Loucy (cell line): ENCODE measurements around the gene CTPS2.
A peak's percentile ranks its signal among the peaks of the same experiment; 100 is the strongest.

Experiments
- H2AFZ ChIP-seq: fragments of 200-600 bp; sonication (generic); 2 replicates; pipeline ENCODE4 v1.6.0; 2016; ENCODE audit warnings: antibody characterized with exemption, mild to moderate bottlenecking, low read length, moderate library complexity
- H3F3A ChIP-seq: fragments of 200-600 bp; 2 replicates; pipeline ENCODE4 v1.6.0; 2016; ENCODE audit warnings: antibody characterized with exemption, low read depth, mild to moderate bottlenecking
- H3K27me3 ChIP-seq: fragments of 200-600 bp; sonication (generic); 2 replicates; pipeline ENCODE4 v1.6.1; 2014; ENCODE audit warnings: low read length, mild to moderate bottlenecking; ENCODE audit not compliant: insufficient read depth, poor library complexity, severe bottlenecking
- H3K36me3 ChIP-seq: fragments of 200-600 bp; sonication (generic); 2 replicates; pipeline ENCODE4 v1.6.1; 2016; ENCODE audit warnings: low read length; ENCODE audit not compliant: insufficient read depth
- H3K4me1 ChIP-seq: fragments of 200-600 bp; sonication (generic); 2 replicates; pipeline ENCODE4 v1.5.1; 2014; ENCODE audit warnings: low read length, mild to moderate bottlenecking; ENCODE audit not compliant: insufficient read depth, poor library complexity, severe bottlenecking
- H3K4me2 ChIP-seq: fragments of 200-600 bp; sonication (generic); 2 replicates; pipeline ENCODE4 v1.6.0; 2014; ENCODE audit warnings: antibody characterized with exemption, low read length, low read depth, mild to moderate bottlenecking; ENCODE audit not compliant: poor library complexity, severe bottlenecking
- H3K4me3 ChIP-seq: fragments of 200-600 bp; sonication (generic); 2 replicates; pipeline ENCODE4 v1.5.1; 2014; ENCODE audit warnings: low read length, mild to moderate bottlenecking, mixed read lengths; ENCODE audit not compliant: poor library complexity, severe bottlenecking
- H3K79me2 ChIP-seq: fragments of 200-600 bp; sonication (generic); 2 replicates; pipeline ENCODE4 v1.6.1; 2014; ENCODE audit warnings: low read length; ENCODE audit not compliant: insufficient read depth
- H3K9ac ChIP-seq: fragments of 200-600 bp; sonication (generic); 2 replicates; pipeline ENCODE4 v1.6.0; 2014; ENCODE audit warnings: mild to moderate bottlenecking, low read depth, low read length, moderate library complexity; ENCODE audit not compliant: poor library complexity, severe bottlenecking
- H3K9me2 ChIP-seq: fragments of 200-600 bp; sonication (generic); replicated peaks from 2 replicates; pipeline ENCODE4 v1.6.1; 2016; ENCODE audit warnings: low read depth, low read length, mixed read lengths
- H3K9me3 ChIP-seq: fragments of 200-600 bp; sonication (generic); 2 replicates; pipeline ENCODE4 v1.6.1; 2014; ENCODE audit warnings: mild to moderate bottlenecking, antibody characterized with exemption, low read length, low read depth; ENCODE audit not compliant: insufficient read depth
- H4K20me1 ChIP-seq: fragments of 200-600 bp; sonication (generic); 2 replicates; pipeline ENCODE4 v1.6.0; 2014; ENCODE audit warnings: antibody characterized with exemption, low read length, mild to moderate bottlenecking; ENCODE audit not compliant: insufficient read depth, poor library complexity, severe bottlenecking
- EZH2phosphoT487 ChIP-seq: fragments of 200-600 bp; IDR thresholded peaks from 2 replicates; pipeline ENCODE4 v1.6.1; 2018; ENCODE audit warnings: antibody characterized with exemption, mild to moderate bottlenecking, moderate library complexity, borderline replicate concordance
- TF ChIP-seq, protein P1 (sequence below): fragments of 200-600 bp; sonication (generic); conservative IDR thresholded peaks from 2 replicates; pipeline ENCODE4 v1.5.1; 2014; ENCODE audit warnings: mild to moderate bottlenecking, antibody characterized with exemption, low read length

Gene CTPS2

DNA sequence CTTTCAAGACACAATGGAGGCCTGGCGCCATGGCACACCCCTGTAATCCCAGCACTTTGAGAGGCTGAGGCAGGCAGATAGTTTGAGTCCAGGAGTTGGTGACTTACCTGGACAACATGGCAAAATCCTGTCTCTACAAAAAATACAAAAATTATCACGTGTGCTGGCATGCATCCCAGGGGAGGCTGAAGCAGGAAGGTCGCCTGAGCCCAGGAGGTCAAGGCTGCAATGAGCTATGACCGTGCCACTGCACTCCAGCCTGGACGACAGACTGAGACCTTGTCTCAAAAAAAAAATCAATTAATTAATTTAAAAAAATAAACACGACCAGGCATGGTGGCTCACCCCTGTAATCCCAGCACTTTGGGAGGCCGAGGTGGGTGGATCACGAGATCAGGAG lies 2.0 kb upstream of the CTPS2 start:
- Histone ChIP-seq H3K36me3 (no peaks in the 10 kb centered on the region), H3F3A (no peaks in the 10 kb centered on the region), H3K27me3 (no peaks in the 10 kb centered on the region), H2AFZ (no peak overlapping the region), H3K9ac (no peak overlapping the region), H3K9me3 (no peaks in the 10 kb centered on the region), H3K4me1 (peaks cover 13% of the 10 kb centered on the region), H4K20me1 (no peaks in the 10 kb centered on the region), H3K9me2 (no peaks in the 10 kb centered on the region), H3K4me2 (no peak overlapping the region), H3K79me2 (peaks cover 22% of the 10 kb centered on the region; the same call in 1 of the 2 replicates), H3K4me3 (no peak overlapping the region)
- TF ChIP-seq EZH2phosphoT487, result no peak
- TF ChIP-seq, protein P1, sequence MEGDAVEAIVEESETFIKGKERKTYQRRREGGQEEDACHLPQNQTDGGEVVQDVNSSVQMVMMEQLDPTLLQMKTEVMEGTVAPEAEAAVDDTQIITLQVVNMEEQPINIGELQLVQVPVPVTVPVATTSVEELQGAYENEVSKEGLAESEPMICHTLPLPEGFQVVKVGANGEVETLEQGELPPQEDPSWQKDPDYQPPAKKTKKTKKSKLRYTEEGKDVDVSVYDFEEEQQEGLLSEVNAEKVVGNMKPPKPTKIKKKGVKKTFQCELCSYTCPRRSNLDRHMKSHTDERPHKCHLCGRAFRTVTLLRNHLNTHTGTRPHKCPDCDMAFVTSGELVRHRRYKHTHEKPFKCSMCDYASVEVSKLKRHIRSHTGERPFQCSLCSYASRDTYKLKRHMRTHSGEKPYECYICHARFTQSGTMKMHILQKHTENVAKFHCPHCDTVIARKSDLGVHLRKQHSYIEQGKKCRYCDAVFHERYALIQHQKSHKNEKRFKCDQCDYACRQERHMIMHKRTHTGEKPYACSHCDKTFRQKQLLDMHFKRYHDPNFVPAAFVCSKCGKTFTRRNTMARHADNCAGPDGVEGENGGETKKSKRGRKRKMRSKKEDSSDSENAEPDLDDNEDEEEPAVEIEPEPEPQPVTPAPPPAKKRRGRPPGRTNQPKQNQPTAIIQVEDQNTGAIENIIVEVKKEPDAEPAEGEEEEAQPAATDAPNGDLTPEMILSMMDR, result no peak

DNA sequence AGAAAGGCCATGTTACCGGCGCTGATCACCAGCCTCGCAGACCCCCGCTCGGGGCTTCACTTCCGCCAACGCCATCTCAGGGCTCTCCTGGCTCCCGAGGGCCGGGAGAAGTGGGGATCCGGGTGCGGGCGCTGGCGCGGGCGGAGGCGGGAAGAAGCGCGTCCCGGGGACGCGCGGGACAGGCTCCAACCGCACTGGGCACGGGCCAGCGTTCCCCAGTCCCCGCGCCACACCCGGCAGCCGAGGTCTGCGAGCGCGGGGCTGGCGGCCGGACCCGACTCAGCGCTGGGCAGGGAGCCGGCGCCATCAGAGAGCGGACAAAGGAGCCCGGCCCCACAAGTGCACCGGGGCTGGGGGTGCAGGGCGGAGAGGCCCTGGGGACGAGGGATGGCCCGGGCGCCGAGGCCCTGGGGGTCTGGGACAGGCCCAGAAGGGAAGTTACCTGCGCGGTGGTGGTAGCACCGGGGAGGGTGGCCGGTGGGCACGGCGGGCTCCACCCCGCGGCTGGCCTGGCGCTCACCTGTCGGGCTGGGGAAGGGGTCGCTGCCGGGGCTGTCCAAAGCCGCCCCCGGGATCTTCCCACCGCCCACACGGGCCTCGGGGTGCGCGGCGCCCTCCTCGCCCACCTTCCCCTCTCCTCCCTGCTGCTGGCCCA lies 449 bp downstream of the CTPS2 start:
- Histone ChIP-seq H3K4me2 (peak overlapping the region; percentile 84), H3K4me1 (peaks cover 7% of the 10 kb centered on the region), H3K79me2 (peaks cover 22% of the 10 kb centered on the region; the same call in 1 of the 2 replicates), H3K4me3 (peak overlapping the region; percentile 90), H3K36me3 (no peaks in the 10 kb centered on the region), H3F3A (no peaks in the 10 kb centered on the region), H3K27me3 (no peaks in the 10 kb centered on the region), H3K9ac (peak overlapping the region; percentile 90), H3K9me2 (no peaks in the 10 kb centered on the region), H2AFZ (peak overlapping the region; percentile 97), H3K9me3 (no peaks in the 10 kb centered on the region), H4K20me1 (no peaks in the 10 kb centered on the region)
- no peak for TF ChIP-seq EZH2phosphoT487
- TF ChIP-seq, protein P1, result no peak

DNA sequence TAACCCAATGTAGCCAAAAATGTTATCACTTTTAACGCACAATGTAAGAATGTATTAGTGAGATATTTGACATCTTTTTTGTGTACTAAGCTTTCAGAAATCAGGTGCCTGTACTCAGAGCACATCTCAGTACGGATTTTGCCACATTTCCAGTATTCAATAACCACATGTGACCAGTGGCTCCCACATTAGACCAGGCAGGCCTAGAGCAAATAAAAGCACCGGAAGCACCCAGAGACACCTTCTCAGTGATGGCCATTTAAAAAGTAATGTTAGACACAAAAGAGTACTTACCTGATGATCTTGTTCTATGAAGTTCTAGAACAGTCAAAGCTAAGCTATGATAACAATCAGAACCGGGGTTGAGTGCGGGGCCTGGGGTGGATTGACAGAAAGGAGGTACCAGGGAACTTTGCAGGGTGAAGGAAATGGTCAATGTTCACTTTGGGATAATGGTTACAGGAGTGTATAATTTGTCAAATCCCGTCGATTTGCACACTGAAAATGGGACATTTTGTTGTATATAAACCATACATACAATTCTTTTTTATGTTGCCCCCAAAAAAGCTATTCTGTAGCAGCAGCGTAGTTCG lies 1.2 kb downstream of the CTPS2 start:
- Histone ChIP-seq H3K27me3 (no peaks in the 10 kb centered on the region), H3K9ac (peak overlapping the region; percentile 90), H3K9me2 (no peaks in the 10 kb centered on the region), H3K79me2 (peaks cover 22% of the 10 kb centered on the region; the same call in 1 of the 2 replicates), H3K4me3 (peak overlapping the region; percentile 90), H3F3A (no peaks in the 10 kb centered on the region), H2AFZ (peak overlapping the region; percentile 97), H3K4me1 (peaks cover 7% of the 10 kb centered on the region), H4K20me1 (no peaks in the 10 kb centered on the region), H3K4me2 (peak overlapping the region; percentile 84), H3K36me3 (no peaks in the 10 kb centered on the region), H3K9me3 (no peaks in the 10 kb centered on the region)
- TF ChIP-seq, protein P1, result no peak
